Neuron (in vitro differentiated cells): Measurements from ENCODE around the gene CTIF.

Source experiments
- H2AFZ ChIP-seq: one replicate; pipeline ENCODE4 v1.6.1; 2013; ENCODE audit warnings: low read depth, mild to moderate bottlenecking, inconsistent platforms, low read length, moderate library complexity
- H3K27me3 ChIP-seq: one replicate; pipeline ENCODE4 v1.6.1; 2013; ENCODE audit warnings: low read length; ENCODE audit not compliant: insufficient read depth
- H3K36me3 ChIP-seq: one replicate; pipeline ENCODE4 v1.6.1; 2013; ENCODE audit warnings: low read length; ENCODE audit not compliant: insufficient read depth
- H3K4me1 ChIP-seq: one replicate; pipeline ENCODE4 v1.6.1; 2013; ENCODE audit warnings: low read length; ENCODE audit not compliant: insufficient read depth
- H3K4me3 ChIP-seq: 2 replicates; pipeline ENCODE4 v1.5.1; 2013; ENCODE audit warnings: mild to moderate bottlenecking, low read length, moderate library complexity
- H3K9me3 ChIP-seq: one replicate; pipeline ENCODE4 v1.6.1; 2013; ENCODE audit warnings: low read length

CTIF gene

GRCh38 chr18:48816554-48816953 is 277.7 kb downstream of the CTIF start:
- H3K9me3 ChIP-seq: no peaks in the 10 kb centered on the region
- no peak overlapping the region for H2AFZ ChIP-seq
- H3K27me3 ChIP-seq: no peaks in the 10 kb centered on the region
- peaks cover 12% of the 10 kb centered on the region for H3K4me1 ChIP-seq
- no peak overlapping the region for H3K4me3 ChIP-seq
- H3K36me3 ChIP-seq: peaks cover 3% of the 10 kb centered on the region

DNA sequence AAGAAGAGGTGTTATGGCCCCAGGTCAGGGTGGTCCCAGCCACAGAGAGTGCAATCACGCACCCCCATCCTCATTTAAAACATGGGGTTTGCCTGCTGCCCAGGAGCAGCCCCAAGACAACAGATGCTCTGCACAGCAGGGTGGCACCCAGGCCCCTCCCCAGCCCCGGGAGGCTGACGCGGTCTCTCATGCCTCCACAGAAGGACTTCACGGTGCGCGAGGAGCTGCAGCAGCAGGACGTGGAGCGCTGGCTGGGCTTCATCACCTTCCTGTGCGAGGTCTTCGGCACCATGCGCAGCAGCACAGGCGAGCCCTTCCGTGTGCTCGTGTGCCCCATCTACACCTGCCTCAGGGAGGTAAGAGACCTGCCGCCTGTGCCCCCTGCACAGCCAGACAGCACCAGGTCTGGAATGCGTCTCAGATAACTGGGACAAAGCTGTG is 278.2 kb downstream of the CTIF start:
- peaks cover 3% of the 10 kb centered on the region for H3K36me3 ChIP-seq
- no peaks in the 10 kb centered on the region for H3K9me3 ChIP-seq
- peaks cover 12% of the 10 kb centered on the region for H3K4me1 ChIP-seq
- H3K4me3 ChIP-seq: no peak overlapping the region
- no peak overlapping the region for H2AFZ ChIP-seq
- H3K27me3 ChIP-seq: no peaks in the 10 kb centered on the region

DNA sequence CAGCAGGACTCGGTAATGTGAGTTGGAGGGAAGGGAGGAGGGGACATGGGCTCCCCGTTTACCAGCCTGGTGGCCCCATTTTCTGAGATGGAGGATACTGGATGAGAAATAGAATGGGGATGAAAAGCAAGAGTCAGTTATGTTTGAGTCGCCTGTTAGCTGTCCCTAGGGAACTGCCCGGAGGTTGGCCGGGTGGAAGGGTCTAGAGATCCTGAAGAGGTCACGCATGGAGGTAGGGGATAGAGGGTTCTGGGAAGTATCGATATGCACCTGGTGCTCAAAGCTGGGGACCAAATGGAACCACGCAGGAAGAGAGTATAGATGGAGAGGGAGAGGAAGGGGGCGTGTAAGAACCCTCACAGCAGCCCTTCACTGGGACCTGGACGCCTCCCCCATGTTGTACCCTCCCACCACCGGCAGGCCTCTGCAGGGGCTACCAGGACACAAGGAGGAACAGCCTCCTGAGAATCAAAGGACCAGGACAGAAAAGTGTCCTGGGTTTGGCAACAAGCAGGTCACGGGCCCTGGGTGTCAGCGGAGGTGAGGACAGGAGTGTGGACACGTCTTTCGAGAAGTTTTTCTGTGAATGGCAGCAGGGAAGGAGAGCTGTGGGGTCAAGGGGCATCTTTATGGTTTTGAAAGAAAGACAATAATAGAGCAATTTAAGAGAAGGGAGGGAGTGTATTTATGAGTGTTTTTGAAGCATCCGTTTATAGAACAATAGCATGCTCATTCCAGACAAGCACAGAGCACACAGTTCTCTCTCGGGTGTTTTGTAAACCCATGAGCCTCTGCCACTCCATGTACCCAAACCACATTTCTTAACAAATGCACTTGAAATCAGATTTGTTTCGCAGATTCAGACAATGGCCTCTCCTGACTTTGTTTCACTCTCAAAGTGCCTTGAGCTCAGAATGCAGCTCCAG is 279.8 kb downstream of the CTIF start:
- H3K27me3 ChIP-seq: no peaks in the 10 kb centered on the region
- H3K4me1 ChIP-seq: peaks cover 5% of the 10 kb centered on the region
- no peaks in the 10 kb centered on the region for H3K9me3 ChIP-seq
- peaks cover 3% of the 10 kb centered on the region for H3K36me3 ChIP-seq
- H2AFZ ChIP-seq: no peak overlapping the region
- no peak overlapping the region for H3K4me3 ChIP-seq

GRCh38 chr18:48819276-48819675 is 280.4 kb downstream of the CTIF start:
- Histone ChIP-seq H3K27me3 (no peaks in the 10 kb centered on the region), H2AFZ (no peak overlapping the region), H3K9me3 (peaks cover 1% of the 10 kb centered on the region), H3K4me3 (no peak overlapping the region), H3K36me3 (peaks cover 3% of the 10 kb centered on the region), H3K4me1 (peaks cover 5% of the 10 kb centered on the region)

DNA sequence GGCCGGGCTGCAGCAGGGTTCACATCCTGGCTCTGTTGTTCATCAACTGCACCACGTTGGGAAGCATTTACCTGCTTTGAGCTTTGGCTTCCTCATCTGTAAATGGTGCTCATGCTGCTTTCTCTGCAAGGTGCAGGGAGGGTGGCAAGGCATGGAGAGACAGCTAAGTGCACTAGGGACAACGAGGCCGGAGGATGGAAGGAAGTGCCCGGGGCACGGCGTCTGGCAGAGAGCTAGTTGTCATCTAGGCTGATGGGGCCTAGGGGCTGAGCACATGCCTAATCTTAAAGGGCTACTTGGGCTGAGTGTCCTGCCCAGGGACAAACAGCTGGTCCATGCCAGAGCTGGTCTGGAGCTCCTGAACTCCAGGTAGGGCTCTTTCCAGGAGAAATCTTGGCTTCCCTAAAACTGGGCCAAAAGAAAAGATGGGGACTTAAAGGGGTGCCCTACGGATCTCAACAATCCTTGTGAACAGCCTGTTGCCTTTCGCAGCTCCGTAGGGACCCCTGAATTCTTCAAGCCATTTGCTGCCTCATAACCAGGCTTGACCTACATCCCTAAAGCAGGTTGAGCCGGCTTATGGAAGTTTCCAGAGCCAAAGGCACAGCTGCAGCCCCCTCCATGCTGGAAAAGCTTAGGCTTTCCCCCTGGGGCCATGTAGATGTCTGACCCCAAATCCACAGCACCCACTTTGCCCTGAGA is 281.1 kb downstream of the CTIF start:
- Histone ChIP-seq H3K9me3 (peaks cover 2% of the 10 kb centered on the region), H3K36me3 (peaks cover 3% of the 10 kb centered on the region), H3K4me1 (peaks cover 5% of the 10 kb centered on the region), H2AFZ (no peak overlapping the region), H3K27me3 (no peaks in the 10 kb centered on the region), H3K4me3 (no peak overlapping the region)

- Histone ChIP-seq H3K36me3 (peaks cover 3% of the 10 kb centered on the region), H3K4me3 (no peak overlapping the region), H2AFZ (no peak overlapping the region)
These were observed 281.8 kb downstream of the CTIF start for GRCh38 chr18:48820483-48821250.

GRCh38 chr18:48821251-48821590 is 282.4 kb downstream of the CTIF start:
- no peak overlapping the region for H3K4me3 ChIP-seq
- H3K27me3 ChIP-seq: no peaks in the 10 kb centered on the region
- peaks cover 3% of the 10 kb centered on the region for H3K36me3 ChIP-seq
- peaks cover 2% of the 10 kb centered on the region for H3K9me3 ChIP-seq
- peaks cover 5% of the 10 kb centered on the region for H3K4me1 ChIP-seq
- H2AFZ ChIP-seq: no peak overlapping the region

More at GRCh38 chr18:48820483-48821250, 281.8 kb downstream of the CTIF start:
- H3K9me3 ChIP-seq: peaks cover 2% of the 10 kb centered on the region
- H3K4me1 ChIP-seq: peaks cover 5% of the 10 kb centered on the region
- no peaks in the 10 kb centered on the region for H3K27me3 ChIP-seq

GRCh38 chr18:48821845-48822244 is 283.0 kb downstream of the CTIF start:
- Histone ChIP-seq H3K4me3 (no peak overlapping the region), H3K4me1 (peaks cover 6% of the 10 kb centered on the region), H2AFZ (no peak overlapping the region), H3K36me3 (peaks cover 3% of the 10 kb centered on the region), H3K27me3 (no peaks in the 10 kb centered on the region), H3K9me3 (peaks cover 2% of the 10 kb centered on the region)

- Histone ChIP-seq H3K36me3 (no peaks in the 10 kb centered on the region), H3K9me3 (peaks cover 2% of the 10 kb centered on the region), H3K4me3 (no peak overlapping the region), H2AFZ (no peak overlapping the region), H3K27me3 (no peaks in the 10 kb centered on the region), H3K4me1 (peaks cover 25% of the 10 kb centered on the region)
These were observed 285.6 kb downstream of the CTIF start for GRCh38 chr18:48824231-48824970.

GRCh38 chr18:48825101-48825745 is 286.4 kb downstream of the CTIF start:
- H3K4me1 ChIP-seq: peaks cover 32% of the 10 kb centered on the region

GRCh38 chr18:48826271-48826670 is 287.4 kb downstream of the CTIF start:
- Histone ChIP-seq H3K4me1 (peaks cover 32% of the 10 kb centered on the region), H3K27me3 (no peaks in the 10 kb centered on the region), H3K4me3 (no peak overlapping the region), H2AFZ (no peak overlapping the region), H3K36me3 (no peaks in the 10 kb centered on the region), H3K9me3 (peaks cover 2% of the 10 kb centered on the region)

More at GRCh38 chr18:48825101-48825745, 286.4 kb downstream of the CTIF start:
- Histone ChIP-seq H3K27me3 (no peaks in the 10 kb centered on the region), H2AFZ (no peak overlapping the region), H3K9me3 (peaks cover 2% of the 10 kb centered on the region), H3K4me3 (no peak overlapping the region), H3K36me3 (no peaks in the 10 kb centered on the region)

DNA sequence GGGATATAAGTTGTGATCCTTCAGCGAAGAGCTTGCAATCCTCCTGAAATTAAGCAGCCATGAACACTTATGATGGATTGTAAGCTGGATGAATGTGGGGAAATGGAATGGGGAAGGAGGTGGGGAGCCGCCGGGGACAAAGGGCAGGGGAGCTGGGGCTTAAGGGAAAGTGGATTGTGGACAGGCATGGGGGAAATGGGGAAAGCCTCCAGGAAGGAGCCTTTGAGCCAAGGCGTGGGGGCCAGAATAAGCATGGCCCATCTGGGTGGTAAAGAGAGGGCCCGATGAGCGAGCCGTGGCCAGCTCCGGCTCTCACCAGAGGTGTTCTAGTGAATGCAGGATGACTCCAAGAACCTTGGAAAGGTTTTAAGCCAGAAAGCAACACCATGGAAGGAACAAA is 288.0 kb downstream of the CTIF start:
- Histone ChIP-seq H3K27me3 (no peaks in the 10 kb centered on the region), H3K36me3 (no peaks in the 10 kb centered on the region), H3K9me3 (peaks cover 2% of the 10 kb centered on the region), H2AFZ (no peak overlapping the region), H3K4me1 (peaks cover 32% of the 10 kb centered on the region), H3K4me3 (no peak overlapping the region)
